ENCODE results near the gene AK8. TPM values are rescaled to one million over a fixed set of nuclear protein-coding genes. Genes with fewer than 3 reads are reported as not detected.

AK8 gene
- total RNA-seq, 2 experiments from 2014 or later: 0.27 TPM; not detected in 1

DNA sequence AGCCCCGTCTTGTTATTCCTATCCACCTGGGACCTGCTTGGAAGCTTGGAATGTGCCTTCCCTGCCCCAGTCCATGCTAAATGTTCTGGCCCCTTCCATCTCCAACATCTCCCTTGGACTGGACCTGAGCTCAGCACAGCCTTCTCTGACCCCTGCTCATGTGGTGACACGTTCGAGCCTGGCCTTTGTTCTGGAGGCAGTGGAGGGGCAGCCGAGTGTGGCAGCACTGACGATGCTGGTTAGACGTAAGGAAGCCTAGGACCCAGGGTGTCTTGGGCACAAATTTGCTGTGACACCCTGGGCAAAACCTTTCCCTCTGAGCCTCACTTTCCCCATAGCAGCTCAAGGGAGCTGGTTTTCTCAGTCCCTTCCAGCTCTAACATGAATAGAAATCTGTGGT, 4.5 kb upstream of the AK8 start:
- TF ChIP-seq, protein P1, sequence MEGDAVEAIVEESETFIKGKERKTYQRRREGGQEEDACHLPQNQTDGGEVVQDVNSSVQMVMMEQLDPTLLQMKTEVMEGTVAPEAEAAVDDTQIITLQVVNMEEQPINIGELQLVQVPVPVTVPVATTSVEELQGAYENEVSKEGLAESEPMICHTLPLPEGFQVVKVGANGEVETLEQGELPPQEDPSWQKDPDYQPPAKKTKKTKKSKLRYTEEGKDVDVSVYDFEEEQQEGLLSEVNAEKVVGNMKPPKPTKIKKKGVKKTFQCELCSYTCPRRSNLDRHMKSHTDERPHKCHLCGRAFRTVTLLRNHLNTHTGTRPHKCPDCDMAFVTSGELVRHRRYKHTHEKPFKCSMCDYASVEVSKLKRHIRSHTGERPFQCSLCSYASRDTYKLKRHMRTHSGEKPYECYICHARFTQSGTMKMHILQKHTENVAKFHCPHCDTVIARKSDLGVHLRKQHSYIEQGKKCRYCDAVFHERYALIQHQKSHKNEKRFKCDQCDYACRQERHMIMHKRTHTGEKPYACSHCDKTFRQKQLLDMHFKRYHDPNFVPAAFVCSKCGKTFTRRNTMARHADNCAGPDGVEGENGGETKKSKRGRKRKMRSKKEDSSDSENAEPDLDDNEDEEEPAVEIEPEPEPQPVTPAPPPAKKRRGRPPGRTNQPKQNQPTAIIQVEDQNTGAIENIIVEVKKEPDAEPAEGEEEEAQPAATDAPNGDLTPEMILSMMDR (conservative IDR thresholded peaks at IDR 0.05; ENCODE audit: low read length): no peak
- TF ChIP-seq EZH2phosphoT487 (IDR thresholded peaks at IDR 0.05; ENCODE audit: borderline replicate concordance, low read depth, low read length): no peak
- Histone ChIP-seq H3K79me2 (ENCODE audit: insufficient read depth, low read depth, low read length) (no peaks in the 10 kb centered on the region), H3K9me2 (ENCODE audit: insufficient read depth, low read length) (no peaks in the 10 kb centered on the region), H3K4me2 (ENCODE audit: low read length) (no peak overlapping the region), H3K27ac (ENCODE audit: low read depth, low read length, poor library complexity, severe bottlenecking) (no peak overlapping the region), H3K36me3 (ENCODE audit: insufficient read depth, low read length) (no peaks in the 10 kb centered on the region), H3K9me3 (ENCODE audit: low read length) (no peaks in the 10 kb centered on the region), H3K4me1 (ENCODE audit: insufficient read depth, low read length, poor library complexity, severe bottlenecking) (peaks cover 5% of the 10 kb centered on the region), H3K4me3 (ENCODE audit: low read depth, low read length, poor library complexity, severe bottlenecking) (no peak overlapping the region), H4K20me1 (ENCODE audit: insufficient read depth, low read length) (no peaks in the 10 kb centered on the region), H2AFZ (ENCODE audit: low read length) (no peak overlapping the region)
- ChIA-PET POLR2A (no interaction called here), CTCF (ENCODE audit: unreplicated experiment) (no interaction called here)
- BruUV-seq (replicated peaks): no TSS peak
- DNase-seq (ENCODE audit: low spot score): no peak
- intact Hi-C loops (cut with micrococcal nuclease; ENCODE audit: unreplicated experiment): no loop called here

DNA sequence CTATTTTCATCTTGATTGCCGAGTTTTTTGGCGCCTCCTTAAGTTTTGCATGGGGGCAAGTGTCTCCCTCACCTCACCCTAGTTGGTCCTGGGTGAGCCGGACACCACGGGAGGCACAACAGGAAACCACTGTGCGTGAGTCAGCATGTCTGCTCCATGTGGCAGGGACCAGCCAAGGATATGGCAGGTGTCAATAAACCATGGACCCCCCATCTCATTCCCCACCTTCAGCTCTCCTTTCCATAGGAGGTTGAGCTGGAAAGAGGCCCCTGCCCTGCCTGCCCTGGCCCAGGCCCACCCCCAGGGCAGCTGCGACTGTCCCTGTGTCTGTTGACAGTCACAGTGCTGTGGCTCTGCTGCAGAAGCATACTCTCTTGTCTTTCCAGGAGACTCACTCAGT, 3.7 kb upstream of the AK8 start:
- intact Hi-C loops (cut with micrococcal nuclease; ENCODE audit: unreplicated experiment): no loop called here
- H3K9me2 ChIP-seq (ENCODE audit: insufficient read depth, low read length): no peaks in the 10 kb centered on the region
- H3K79me2 ChIP-seq (ENCODE audit: insufficient read depth, low read depth, low read length): no peaks in the 10 kb centered on the region
- H3K4me3 ChIP-seq (ENCODE audit: low read depth, low read length, poor library complexity, severe bottlenecking): no peak overlapping the region
- no peak overlapping the region for H3K27ac ChIP-seq (ENCODE audit: low read depth, low read length, poor library complexity, severe bottlenecking)
- CTCF ChIA-PET (ENCODE audit: unreplicated experiment): no interaction called here
- H3K4me2 ChIP-seq (ENCODE audit: low read length): no peak overlapping the region
- BruUV-seq (replicated peaks): no TSS peak
- POLR2A ChIA-PET: no interaction called here
- H3K4me1 ChIP-seq (ENCODE audit: insufficient read depth, low read length, poor library complexity, severe bottlenecking): peaks cover 5% of the 10 kb centered on the region
- no peaks in the 10 kb centered on the region for H4K20me1 ChIP-seq (ENCODE audit: insufficient read depth, low read length)
- no peaks in the 10 kb centered on the region for H3K9me3 ChIP-seq (ENCODE audit: low read length)
- TF ChIP-seq EZH2phosphoT487 (IDR thresholded peaks at IDR 0.05; ENCODE audit: borderline replicate concordance, low read depth, low read length): no peak
- TF ChIP-seq, protein P1 (conservative IDR thresholded peaks at IDR 0.05; ENCODE audit: low read length): no peak
- no peak for DNase-seq (ENCODE audit: low spot score)
- no peaks in the 10 kb centered on the region for H3K36me3 ChIP-seq (ENCODE audit: insufficient read depth, low read length)
- no peak overlapping the region for H2AFZ ChIP-seq (ENCODE audit: low read length)

DNA sequence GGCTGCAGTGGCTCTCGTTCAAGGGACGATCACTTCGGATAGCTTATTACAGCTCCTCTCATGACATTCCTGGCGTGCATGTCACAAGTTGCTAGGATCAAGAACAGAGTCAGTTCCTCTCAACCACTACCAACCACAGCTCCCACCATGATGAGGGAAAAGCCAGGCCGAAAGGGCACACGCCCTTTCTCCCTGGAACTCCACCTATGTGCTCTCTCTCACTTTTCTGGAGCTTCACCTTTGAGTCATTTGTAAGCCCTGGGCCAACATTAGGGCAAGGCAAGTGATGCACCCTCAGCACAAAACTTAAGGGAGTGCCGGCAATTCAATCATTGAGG, 2.2 kb upstream of the AK8 start:
- Histone ChIP-seq H2AFZ (ENCODE audit: low read length) (no peak overlapping the region), H3K4me3 (ENCODE audit: low read depth, low read length, poor library complexity, severe bottlenecking) (no peak overlapping the region), H3K9me2 (ENCODE audit: insufficient read depth, low read length) (no peaks in the 10 kb centered on the region), H3K4me2 (ENCODE audit: low read length) (no peak overlapping the region), H3K27ac (ENCODE audit: low read depth, low read length, poor library complexity, severe bottlenecking) (no peak overlapping the region), H4K20me1 (ENCODE audit: insufficient read depth, low read length) (no peaks in the 10 kb centered on the region), H3K9me3 (ENCODE audit: low read length) (no peaks in the 10 kb centered on the region), H3K4me1 (ENCODE audit: insufficient read depth, low read length, poor library complexity, severe bottlenecking) (peaks cover 5% of the 10 kb centered on the region), H3K79me2 (ENCODE audit: insufficient read depth, low read depth, low read length) (no peaks in the 10 kb centered on the region), H3K36me3 (ENCODE audit: insufficient read depth, low read length) (no peaks in the 10 kb centered on the region)
- no TSS peak for BruUV-seq (replicated peaks)
- DNase-seq (ENCODE audit: low spot score): no peak
- ChIA-PET POLR2A (no interaction called here), CTCF (ENCODE audit: unreplicated experiment) (interaction anchor here (0.7 kb wide), 1 partner anchor 22 kb away, joined by 3 read pairs; no protein-coding TSS in a partner anchor)
- no peak for TF ChIP-seq EZH2phosphoT487 (IDR thresholded peaks at IDR 0.05; ENCODE audit: borderline replicate concordance, low read depth, low read length)
- TF ChIP-seq, protein P1 (conservative IDR thresholded peaks at IDR 0.05; ENCODE audit: low read length): no peak
- intact Hi-C loops (cut with micrococcal nuclease; ENCODE audit: unreplicated experiment): no loop called here

All from OCI-LY7 (cell line).